ENCODE results near the gene COQ9. TPM values are rescaled to one million over a fixed set of nuclear protein-coding genes. Genes with fewer than 3 reads are reported as not detected.

The COQ9 gene
- total RNA-seq, 1 experiment from 2014 or later: 80.8 TPM

- POLR2A ChIA-PET: interaction anchor here (0.7 to 6.5 kb wide), 11 partner anchors 8 to 217 kb away, joined by 3 to 73 read pairs (median 4); partner anchors contain the start of genes ARL2BP, CIAPIN1 and COQ9
- peak; percentile 98 for TF ChIP-seq CTCF (IDR thresholded peaks at IDR 0.05; ENCODE audit: unreplicated experiment)
- H3K27me3 Mint-ChIP-seq (ENCODE audit: insufficient read depth, unreplicated experiment): no peaks in the 10 kb centered on the region
- H3K27ac Mint-ChIP-seq (ENCODE audit: low read depth, unreplicated experiment): peak within 1 kb of the TSS; percentile 93
- H3K4me1 Mint-ChIP-seq (ENCODE audit: insufficient read depth, unreplicated experiment): peaks cover 7% of the 10 kb centered on the region
- CTCF ChIA-PET: interaction anchor here (0.5 to 2.5 kb wide), 20 partner anchors 9 to 727 kb away, joined by 3 to 23 read pairs (median 4); partner anchors contain the start of genes ARL2BP, CIAPIN1 and COQ9
- peak within 1 kb of the TSS; percentile 76 for H3K4me3 Mint-ChIP-seq (ENCODE audit: unreplicated experiment)
- H3K9me3 Mint-ChIP-seq (ENCODE audit: unreplicated experiment): no peaks in the 10 kb centered on the region
- peak; percentile 81 for DNase-seq (ENCODE audit: unreplicated experiment)
- intact Hi-C loops (cut with micrococcal nuclease): loop anchor here (2.0 kb wide), 1 partner anchor 44 kb away; no protein-coding TSS in a partner anchor
- BruUV-seq (replicated peaks): no TSS peak
- peaks cover 48% of the 10 kb centered on the region for H3K36me3 Mint-ChIP-seq (ENCODE audit: insufficient read depth, unreplicated experiment)
Observed at GRCh38 chr16:57462209-57462977, 15.1 kb downstream of the COQ9 start, which contains the start of gene POLR2C. Gene POLR2C, plus strand, starts transcription at chr16:57462679. Its CDS starts 46 bp downstream, at chr16:57462725.

GRCh38 chr16:57462978-57463362 lies 15.7 kb downstream of the COQ9 start:
- POLR2A ChIA-PET: interaction anchor here (0.7 to 6.5 kb wide), 9 partner anchors 8 to 164 kb away, joined by 3 to 73 read pairs (median 4); partner anchors contain the start of genes CIAPIN1, COQ9 and DOK4
- peaks cover 7% of the 10 kb centered on the region for H3K4me1 Mint-ChIP-seq (ENCODE audit: insufficient read depth, unreplicated experiment)
- DNase-seq (ENCODE audit: unreplicated experiment): no peak
- H3K4me3 Mint-ChIP-seq (ENCODE audit: unreplicated experiment): peak overlapping the region; percentile 76
- intact Hi-C loops (cut with micrococcal nuclease): loop anchor here (2.0 kb wide), 1 partner anchor 44 kb away; no protein-coding TSS in a partner anchor
- BruUV-seq (replicated peaks): no TSS peak
- H3K27me3 Mint-ChIP-seq (ENCODE audit: insufficient read depth, unreplicated experiment): no peaks in the 10 kb centered on the region
- peaks cover 48% of the 10 kb centered on the region for H3K36me3 Mint-ChIP-seq (ENCODE audit: insufficient read depth, unreplicated experiment)
- H3K27ac Mint-ChIP-seq (ENCODE audit: low read depth, unreplicated experiment): peak overlapping the region; percentile 93
- no peak for TF ChIP-seq CTCF (IDR thresholded peaks at IDR 0.05; ENCODE audit: unreplicated experiment)
- CTCF ChIA-PET: interaction anchor here (0.5 to 2.5 kb wide), 18 partner anchors 9 to 1012 kb away, joined by 3 to 23 read pairs (median 5); partner anchors contain the start of genes ARL2BP, CIAPIN1, COQ9 and NUDT21
- no peaks in the 10 kb centered on the region for H3K9me3 Mint-ChIP-seq (ENCODE audit: unreplicated experiment)

- peaks cover 58% of the 10 kb centered on the region for H3K36me3 Mint-ChIP-seq (ENCODE audit: insufficient read depth, unreplicated experiment)
- H3K27me3 Mint-ChIP-seq (ENCODE audit: insufficient read depth, unreplicated experiment): no peaks in the 10 kb centered on the region
Observed at GRCh38 chr16:57464523-57464922, 17.2 kb downstream of the COQ9 start.

More at GRCh38 chr16:57464523-57464922, 17.2 kb downstream of the COQ9 start:
- no peaks in the 10 kb centered on the region for H3K9me3 Mint-ChIP-seq (ENCODE audit: unreplicated experiment)
- CTCF ChIA-PET: interaction anchor here (0.7 to 2.3 kb wide), 5 partner anchors 10 to 664 kb away, joined by 3 to 7 read pairs (median 3); partner anchors contain the start of gene CFAP20
- no peak overlapping the region for H3K27ac Mint-ChIP-seq (ENCODE audit: low read depth, unreplicated experiment)
- no TSS peak for BruUV-seq (replicated peaks)
- H3K4me1 Mint-ChIP-seq (ENCODE audit: insufficient read depth, unreplicated experiment): peaks cover 7% of the 10 kb centered on the region
- POLR2A ChIA-PET: interaction anchor here (1.7 to 6.5 kb wide), 2 partner anchors 8 to 16 kb away, joined by 4 to 73 read pairs; partner anchors contain the start of genes CIAPIN1 and COQ9
- no peak overlapping the region for H3K4me3 Mint-ChIP-seq (ENCODE audit: unreplicated experiment)
- DNase-seq (ENCODE audit: unreplicated experiment): no peak
- TF ChIP-seq CTCF (IDR thresholded peaks at IDR 0.05; ENCODE audit: unreplicated experiment): no peak
- intact Hi-C loops (cut with micrococcal nuclease): no loop called here

Measured in MCF 10A (cell line).